Endothelial cell of umbilical vein (primary cell): Measurements from ENCODE around the gene PPY.

Experiments used
- POLR2A ChIP-seq: IDR thresholded peaks from 2 replicates; pipeline ENCODE4 v1.6.1; 2012; ENCODE audit warnings: low read depth, mild to moderate bottlenecking, control low read depth, low read length
- POLR2AphosphoS5 ChIP-seq: IDR thresholded peaks from 2 replicates; pipeline ENCODE4 v1.6.1; 2012; ENCODE audit warnings: low read depth, mild to moderate bottlenecking, control low read depth, low read length, moderate library complexity; ENCODE audit not compliant: insufficient read depth
- TF ChIP-seq, protein P1 (sequence below), 2 donors: IDR thresholded peaks; 1 replicate in 1 of 2; 2 replicates in 1 of 2; pipeline ENCODE4 v1.5.1; 2011; ENCODE audit warnings: low read length in 2 of 2, mild to moderate bottlenecking in 2 of 2, moderate library complexity in 2 of 2, control low read depth in 1 of 2, inconsistent platforms in 1 of 2, low read depth in 1 of 2; ENCODE audit not compliant: insufficient read depth in 1 of 2; ENCODE audit errors: extremely low read depth in 1 of 2
- TF ChIP-seq, protein P2 (sequence below): IDR thresholded peaks from 2 replicates; pipeline ENCODE4 v1.6.1; 2011; ENCODE audit not compliant: insufficient read depth, insufficient read length

DNA sequence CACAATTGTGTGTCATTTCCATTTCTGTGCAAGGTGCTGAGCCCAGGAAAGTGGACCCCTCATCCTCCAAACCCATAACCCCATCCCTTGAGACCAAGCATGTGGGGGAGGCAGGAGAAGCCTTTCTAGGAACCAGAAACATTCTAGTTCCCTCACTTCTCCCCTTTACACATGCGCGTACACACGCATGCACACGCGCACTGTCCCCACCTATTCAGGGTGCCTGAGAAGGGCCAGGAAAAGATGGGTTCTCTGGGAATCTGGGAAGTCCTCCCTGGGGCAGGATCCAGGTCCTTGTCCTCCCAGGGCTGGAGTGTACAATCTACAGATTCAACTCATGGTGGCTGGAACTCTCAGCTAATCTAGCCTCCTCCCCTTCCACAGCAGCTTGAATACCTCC is 2.4 kb downstream of the PPY start:
- TF ChIP-seq, protein P1, sequence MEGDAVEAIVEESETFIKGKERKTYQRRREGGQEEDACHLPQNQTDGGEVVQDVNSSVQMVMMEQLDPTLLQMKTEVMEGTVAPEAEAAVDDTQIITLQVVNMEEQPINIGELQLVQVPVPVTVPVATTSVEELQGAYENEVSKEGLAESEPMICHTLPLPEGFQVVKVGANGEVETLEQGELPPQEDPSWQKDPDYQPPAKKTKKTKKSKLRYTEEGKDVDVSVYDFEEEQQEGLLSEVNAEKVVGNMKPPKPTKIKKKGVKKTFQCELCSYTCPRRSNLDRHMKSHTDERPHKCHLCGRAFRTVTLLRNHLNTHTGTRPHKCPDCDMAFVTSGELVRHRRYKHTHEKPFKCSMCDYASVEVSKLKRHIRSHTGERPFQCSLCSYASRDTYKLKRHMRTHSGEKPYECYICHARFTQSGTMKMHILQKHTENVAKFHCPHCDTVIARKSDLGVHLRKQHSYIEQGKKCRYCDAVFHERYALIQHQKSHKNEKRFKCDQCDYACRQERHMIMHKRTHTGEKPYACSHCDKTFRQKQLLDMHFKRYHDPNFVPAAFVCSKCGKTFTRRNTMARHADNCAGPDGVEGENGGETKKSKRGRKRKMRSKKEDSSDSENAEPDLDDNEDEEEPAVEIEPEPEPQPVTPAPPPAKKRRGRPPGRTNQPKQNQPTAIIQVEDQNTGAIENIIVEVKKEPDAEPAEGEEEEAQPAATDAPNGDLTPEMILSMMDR (IDR thresholded peaks at IDR 0.05; ENCODE audit: extremely low read depth in 1 of 2, insufficient read depth in 1 of 2, low read depth in 1 of 2, low read length in 2 of 2) = no peak
- TF ChIP-seq POLR2A = no peak
- TF ChIP-seq, protein P2, sequence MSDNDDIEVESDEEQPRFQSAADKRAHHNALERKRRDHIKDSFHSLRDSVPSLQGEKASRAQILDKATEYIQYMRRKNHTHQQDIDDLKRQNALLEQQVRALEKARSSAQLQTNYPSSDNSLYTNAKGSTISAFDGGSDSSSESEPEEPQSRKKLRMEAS = no peak
- no peak for TF ChIP-seq POLR2AphosphoS5
